GM12891 (cell line): ENCODE data around the gene SAC3D1.

ENCODE experiments used
- PAX5 ChIP-seq: IDR thresholded peaks from 2 replicates; pipeline ENCODE4 v1.6.1; 2011; ENCODE audit warnings: low read length, moderate library complexity, mild to moderate bottlenecking; ENCODE audit not compliant: insufficient read depth, severe bottlenecking
- POLR2A ChIP-seq: IDR thresholded peaks from 2 replicates; pipeline ENCODE4 v1.6.1; 2011; ENCODE audit warnings: low read depth, low read length, control low read depth
- POLR2AphosphoS5 ChIP-seq: IDR thresholded peaks from 2 replicates; pipeline ENCODE4 v1.6.1; 2011; ENCODE audit warnings: low read depth, low read length, control low read depth
- SPI1 ChIP-seq: IDR thresholded peaks from 2 replicates; pipeline ENCODE4 v1.6.1; 2011; ENCODE audit warnings: low read depth, low read length, control low read depth
- TAF1 ChIP-seq: IDR thresholded peaks from 2 replicates; pipeline ENCODE4 v1.6.1; 2011; ENCODE audit warnings: low read depth, low read length, control low read depth

DNA sequence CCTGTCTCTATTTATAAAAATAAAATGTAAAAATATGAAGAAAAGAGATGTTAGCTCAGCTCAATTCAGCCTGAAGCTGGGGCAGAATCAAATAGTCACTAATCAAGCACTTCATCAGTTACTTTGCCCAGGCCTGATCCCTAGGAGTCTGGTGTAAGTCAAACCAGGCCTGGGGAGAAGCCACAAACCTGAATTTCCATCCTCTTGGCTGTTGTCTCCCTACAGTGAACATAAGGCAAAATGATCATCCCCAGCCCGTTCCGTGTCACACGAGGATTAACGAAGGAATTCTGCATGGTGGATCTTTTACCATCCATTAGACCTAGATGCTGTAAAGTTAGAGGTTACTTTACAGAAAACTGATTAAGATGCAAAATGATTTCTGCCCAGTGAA, 23.8 kb downstream of the SAC3D1 start:
- TF ChIP-seq POLR2A (no peak), TAF1 (no peak), POLR2AphosphoS5 (no peak), PAX5 (no peak), SPI1 (no peak)
